ENCODE data around the gene IKZF1.

- TF ChIP-seq GTF2I (CRISPR knock-in tag; conservative IDR thresholded peaks at IDR 0.05): no peak
- TF ChIP-seq NR3C1 (CRISPR knock-in tag; conservative IDR thresholded peaks at IDR 0.05; ENCODE audit: low read depth): no peak
- TF ChIP-seq JUN (CRISPR knock-in tag; IDR thresholded peaks at IDR 0.05): no peak
- no peak for TF ChIP-seq CTCF (IDR thresholded peaks at IDR 0.05)
- TF ChIP-seq SMAD3 (CRISPR knock-in tag; IDR thresholded peaks at IDR 0.05; ENCODE audit: borderline replicate concordance): no peak
- TF ChIP-seq E2F1 (CRISPR knock-in tag; IDR thresholded peaks at IDR 0.05): no peak
- no peak for TF ChIP-seq ELF4 (CRISPR knock-in tag; IDR thresholded peaks at IDR 0.05; ENCODE audit: low read depth)
- no peak for TF ChIP-seq STAT6 (CRISPR knock-in tag; conservative IDR thresholded peaks at IDR 0.05; ENCODE audit: low read depth)
- TF ChIP-seq ZNF121 (CRISPR knock-in tag; IDR thresholded peaks at IDR 0.05): no peak
- no peak for TF ChIP-seq MAX (CRISPR knock-in tag; IDR thresholded peaks at IDR 0.05)
- no peak for TF ChIP-seq NR2C2 (CRISPR knock-in tag; IDR thresholded peaks at IDR 0.05)
- no peak for TF ChIP-seq ZSCAN18 (CRISPR knock-in tag; IDR thresholded peaks at IDR 0.05)
These were observed 13.5 kb downstream of the IKZF1 start for GRCh38 chr7:50317697-50318669.

Measured in WTC11 (cell line).